ENCODE measurements around the gene PCLO.

DNA sequence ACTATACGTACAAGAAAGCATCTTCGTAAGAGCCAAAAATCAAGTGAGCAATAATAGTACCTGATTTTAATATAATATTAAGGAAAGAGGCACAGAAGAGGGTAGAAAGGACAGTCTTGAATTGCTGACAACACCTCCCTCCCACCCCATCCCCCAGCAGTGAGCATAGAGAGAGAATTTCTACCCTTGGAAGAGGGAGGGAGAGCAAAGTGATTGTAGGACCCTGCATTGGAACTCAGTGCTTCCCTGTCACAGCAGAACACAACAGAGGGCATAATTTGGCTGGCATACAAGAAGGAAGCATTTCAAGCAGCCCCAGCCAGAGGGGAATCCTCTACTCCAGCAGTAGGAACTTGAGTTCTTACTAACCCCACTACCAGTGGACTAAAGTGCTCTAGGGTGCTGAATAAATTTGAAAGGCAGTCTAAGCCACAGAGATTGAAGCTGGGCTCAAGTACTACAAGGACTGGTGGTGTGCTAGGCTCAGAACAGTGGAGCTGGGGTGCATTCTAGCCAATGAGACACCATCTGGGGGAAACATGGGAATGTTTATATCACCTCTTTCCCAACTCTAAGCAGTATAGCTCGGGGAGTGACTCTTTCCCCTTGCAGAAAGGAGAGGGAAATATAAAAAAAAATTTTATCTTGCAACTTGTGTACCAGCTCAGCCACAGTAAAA is 44.2 kb downstream of the PCLO start:
- TF ChIP-seq CTCF (IDR thresholded peaks at IDR 0.05) (no peak), POLR2A (IDR thresholded peaks at IDR 0.05) (no peak)
